Measurements from ENCODE around the gene PANX1.

The PANX1 gene

DNA sequence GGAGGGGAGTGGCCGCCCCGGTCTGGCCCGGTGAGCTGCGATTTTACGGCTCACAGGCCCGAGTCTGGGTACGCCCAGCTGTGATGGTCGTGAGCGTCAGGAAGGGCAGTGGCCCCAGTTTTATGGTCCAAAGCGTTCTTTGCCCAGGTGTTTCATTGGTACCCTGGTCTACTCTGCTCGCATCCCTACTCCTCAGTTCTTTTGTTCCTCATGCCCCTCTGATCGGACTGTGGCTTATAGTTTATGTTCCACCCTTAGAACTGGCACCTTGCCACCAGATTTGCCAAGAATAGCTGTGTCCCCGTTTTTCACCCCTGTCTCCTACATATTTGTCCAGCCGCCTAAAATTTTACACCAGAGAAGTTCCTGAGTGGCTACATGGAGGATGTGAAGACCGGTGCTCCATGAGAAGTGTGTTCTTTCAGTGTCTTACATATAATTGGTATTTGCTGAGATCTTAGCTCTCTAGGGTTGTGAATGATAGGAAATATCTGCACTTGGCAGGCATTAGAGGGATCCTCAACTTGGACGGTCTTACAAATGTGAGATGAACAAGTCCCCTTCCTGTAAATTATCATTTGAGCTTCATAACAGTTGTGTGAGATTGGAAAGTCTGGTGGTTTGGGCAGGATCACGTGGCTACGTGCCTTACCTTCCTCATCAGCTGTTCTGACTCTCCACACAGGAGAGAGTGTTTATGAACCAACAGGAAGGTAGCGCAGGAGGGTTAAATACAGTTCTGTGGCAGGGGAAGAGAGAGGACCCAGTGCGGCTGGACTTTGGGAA, 1.1 kb downstream of the PANX1 start:
- DNase-seq (ENCODE audit: low read depth), result peak; percentile 63

DNA sequence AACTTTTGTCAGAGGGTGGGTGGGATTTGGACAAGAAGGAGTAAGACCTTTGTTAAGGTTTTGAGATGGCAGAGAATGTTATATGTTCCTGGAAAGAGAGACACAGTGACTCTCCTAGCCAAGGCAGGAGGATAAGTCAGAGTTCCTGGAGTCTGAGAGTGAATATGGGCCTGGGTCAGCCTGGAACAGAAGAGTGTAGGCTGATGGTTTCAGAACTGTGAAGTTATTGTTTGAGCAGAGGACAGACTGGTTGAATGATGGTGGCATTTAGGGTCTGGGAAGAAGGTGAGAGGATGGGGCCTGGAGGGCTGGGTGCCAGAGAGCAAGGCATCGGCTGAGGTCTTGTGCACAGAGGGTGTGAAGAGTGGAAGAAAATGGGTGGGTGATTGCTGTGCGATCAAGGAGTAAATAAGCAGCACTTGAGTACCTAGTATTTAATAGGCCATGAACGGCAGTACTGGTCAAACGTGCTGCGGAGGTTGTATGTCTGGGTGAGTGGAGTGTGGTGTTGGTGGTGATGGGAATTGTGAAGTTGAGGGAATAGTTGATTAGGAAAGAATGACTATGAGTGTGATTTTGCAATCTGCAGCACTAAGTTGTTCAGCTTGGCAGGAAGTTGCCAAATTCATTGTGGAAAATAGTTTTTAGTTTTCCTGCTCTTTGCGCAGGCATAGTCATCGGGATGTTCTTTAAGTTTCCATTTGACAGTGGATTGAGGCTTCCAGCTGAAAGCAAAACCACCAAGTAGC, 1.8 kb downstream of the PANX1 start:
- peak; percentile 96 for DNase-seq (ENCODE audit: low read depth)

DNA sequence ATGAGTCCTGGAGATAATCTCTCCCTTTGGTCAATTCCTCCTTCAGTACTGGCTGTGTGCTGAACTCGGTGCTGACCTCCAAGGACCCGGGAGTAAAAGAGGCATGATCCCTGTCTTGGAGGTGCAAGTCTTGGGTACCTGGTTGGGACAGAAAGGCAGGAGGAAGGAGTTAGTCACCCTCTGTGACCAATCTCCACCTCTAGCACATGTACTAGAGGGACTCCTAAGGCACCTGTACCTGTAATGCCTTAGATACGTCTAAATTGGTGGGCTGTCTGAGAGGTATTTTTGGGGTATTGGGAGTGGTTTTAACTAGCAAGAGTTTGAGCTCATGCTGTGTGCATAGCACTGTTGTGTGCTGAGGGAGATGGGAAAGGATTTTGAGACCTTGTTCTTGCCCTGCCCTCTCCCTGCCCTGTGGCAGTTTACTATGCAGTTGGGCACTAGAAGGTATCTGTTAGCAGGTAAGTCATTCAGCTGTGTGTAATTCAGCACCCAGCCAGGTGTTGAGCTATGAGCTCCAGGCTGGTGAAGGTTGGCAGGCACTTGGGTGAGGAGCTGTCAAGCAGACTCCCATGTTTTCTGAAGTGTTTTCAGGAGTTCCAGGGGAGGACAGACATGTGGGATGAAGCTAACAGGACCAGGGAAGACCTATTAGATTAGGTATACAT, 2.5 kb downstream of the PANX1 start:
- DNase-seq (ENCODE audit: low read depth), result no peak

DNA sequence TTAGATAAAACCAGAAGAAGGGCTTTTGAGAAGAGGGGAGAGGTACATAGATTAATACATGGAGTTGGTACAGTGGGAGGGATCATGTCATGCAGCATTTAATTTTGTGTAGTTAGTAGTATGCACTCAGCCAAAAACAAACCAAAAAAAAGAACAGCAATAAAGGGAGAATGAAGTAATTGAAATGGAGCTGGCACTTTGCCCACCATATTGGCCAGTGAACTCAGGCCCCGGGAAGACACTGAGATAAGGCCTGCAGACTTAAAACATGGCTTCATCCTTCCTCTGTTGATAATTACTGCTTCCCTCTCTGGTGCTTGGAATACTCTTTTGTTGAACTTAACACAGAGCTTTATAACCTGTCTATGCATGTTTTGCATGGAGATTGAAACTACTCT, 3.1 kb downstream of the PANX1 start:
- DNase-seq (ENCODE audit: low read depth), result peak; percentile 67

DNA sequence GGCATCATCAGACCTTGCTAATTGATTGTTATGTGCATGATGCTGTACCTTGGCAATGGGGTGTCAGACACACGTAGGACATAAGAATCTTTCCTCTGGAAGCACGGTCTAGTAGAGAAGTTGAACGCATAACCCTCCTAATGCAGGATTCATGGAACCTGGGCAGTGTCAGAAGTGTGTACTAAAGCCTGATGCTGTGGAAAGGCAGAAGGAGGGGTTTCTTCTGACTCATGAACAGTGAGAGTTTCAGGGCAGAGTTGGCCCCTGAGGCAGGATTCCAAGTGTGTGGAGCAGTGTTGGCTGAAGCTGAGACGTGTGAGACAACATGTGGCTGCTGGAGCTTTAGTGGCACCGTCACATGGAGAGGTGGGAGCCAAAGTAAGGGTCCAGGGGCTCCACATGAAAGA, 3.5 kb downstream of the PANX1 start:
- DNase-seq (ENCODE audit: low read depth), result peak; percentile 91

DNA sequence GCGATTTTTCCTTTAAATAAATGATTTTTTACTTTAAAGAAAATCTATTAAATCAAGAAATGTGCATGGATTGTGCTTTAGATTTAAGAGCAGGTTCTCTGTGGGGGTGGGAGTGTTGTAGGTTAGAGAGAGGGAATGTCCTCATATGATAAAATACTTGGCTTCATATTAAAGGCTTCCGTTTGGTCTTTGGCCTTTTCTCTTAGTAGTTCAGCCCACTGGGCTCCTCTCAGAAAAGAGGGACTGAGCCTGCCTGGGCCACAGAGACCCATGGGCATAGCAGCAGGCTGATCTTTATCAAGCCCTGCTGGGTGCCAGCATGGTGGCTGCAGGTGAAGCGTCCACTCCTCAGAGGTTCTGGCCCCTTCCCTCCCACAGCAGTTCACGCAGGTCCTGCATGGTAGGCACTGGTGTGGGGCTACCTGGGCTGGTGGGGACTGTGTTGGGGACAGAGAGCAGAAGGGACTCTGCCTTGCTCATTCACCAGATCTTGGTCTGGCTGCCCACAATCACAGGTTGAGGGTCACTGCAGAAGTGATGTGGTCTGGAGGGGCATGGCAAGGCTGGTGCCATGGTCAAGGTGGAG, 4.3 kb downstream of the PANX1 start:
- no peak for DNase-seq (ENCODE audit: low read depth)

DNA sequence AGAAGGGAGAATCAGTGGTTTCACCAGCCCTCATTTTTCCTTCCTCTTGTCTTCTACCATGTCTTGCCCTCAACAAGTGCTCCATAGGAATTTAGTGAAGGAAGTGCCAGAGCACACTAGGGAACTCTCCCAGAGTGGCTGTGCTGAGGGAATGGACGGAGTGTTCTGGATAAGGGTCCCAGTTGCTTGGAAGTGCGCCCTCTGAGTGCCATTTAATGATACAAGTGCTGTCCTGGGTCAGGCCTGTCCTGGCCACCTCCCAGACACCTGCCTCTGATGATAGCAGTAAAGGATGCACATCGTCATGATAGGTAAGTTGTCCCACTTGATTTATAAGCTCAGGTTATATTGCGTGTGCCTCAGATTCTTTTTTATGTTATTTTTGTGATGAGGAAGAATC, 5.1 kb downstream of the PANX1 start:
- no peak for DNase-seq (ENCODE audit: low read depth)

DNA sequence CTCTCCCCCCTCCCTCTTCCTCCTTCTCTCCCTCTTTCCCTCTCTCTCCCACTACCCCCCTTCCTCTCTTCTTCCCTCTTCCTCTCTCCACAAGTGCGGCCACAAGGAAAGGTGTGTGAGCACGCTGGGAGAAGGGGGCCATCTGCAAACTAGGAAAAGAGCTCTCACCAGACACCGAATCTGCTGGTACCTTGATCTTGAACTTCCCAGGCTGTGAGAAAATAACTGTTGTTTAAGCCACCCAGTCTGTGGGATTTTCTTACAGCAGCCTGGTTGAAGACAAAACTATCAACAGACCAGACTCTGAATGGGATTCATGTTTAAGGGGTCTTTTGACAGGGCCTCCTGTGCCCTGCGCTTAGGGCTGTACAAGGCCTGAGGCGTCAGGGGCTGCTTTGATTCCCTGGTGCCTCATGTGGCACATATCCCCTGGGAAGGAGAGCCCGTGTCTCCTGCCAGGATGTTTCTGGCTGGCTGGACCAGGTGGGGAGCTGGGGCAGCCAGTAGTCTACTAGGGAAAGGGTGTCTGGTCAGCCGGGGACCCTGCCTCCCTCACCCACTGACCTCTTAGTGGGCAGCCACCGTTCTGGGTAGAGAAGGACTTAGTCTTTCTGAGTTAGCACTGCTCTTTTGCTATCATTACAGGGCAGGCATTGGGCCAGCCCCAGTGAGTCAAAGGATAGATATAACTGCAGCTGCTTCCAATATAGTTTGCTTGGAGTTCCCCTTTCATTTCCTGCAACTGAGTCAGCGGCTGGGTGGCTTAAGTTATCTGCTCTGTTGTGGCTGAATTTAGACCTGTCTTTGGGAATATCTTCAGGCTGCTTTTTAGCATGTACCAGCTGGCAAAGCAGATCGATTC, 6.2 kb downstream of the PANX1 start:
- DNase-seq (ENCODE audit: low read depth), result peak; percentile 97

DNA sequence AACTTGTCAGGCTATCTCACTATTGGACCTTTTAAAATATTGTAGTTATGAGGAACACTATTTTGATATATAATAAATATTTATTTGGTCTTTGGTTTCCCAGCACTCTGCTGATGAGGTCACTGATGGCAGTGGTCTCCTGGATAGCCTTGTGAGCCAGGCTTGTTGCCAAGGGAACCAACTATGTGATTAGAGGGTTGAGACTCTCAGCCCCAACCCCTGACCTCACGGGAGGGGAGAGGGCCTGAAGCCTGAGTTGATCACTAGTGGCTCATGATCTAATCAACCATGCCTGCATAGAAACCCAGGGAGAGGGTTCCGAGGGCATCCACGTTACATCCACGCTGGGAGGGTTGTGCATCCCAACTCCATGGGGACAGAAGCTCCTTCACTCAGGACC, 10.8 kb downstream of the PANX1 start:
- DNase-seq (ENCODE audit: low read depth), result peak; percentile 26

DNA sequence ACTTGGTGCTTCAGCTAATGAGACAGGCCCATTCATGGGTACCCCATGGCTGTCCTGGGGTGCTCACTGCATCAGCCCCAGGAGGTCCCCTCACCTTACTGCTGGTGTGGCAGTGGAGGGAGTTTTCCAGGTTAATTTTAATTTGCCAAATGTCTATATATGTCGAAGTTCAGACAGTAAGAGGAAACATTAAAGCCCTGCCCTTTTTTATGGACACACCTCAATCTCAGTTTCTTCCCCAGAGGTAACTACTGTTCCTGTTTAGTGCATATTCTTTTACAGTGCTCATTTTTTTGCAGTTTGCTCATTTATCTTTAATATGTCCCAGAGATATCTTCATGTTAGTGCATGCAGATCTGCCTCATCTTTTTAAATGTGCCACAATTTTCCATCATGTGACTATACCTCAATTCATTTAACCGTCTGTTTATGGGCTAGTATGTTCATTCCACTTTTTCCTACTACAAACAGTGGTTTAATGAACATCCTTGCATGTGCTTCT, 11.6 kb downstream of the PANX1 start:
- DNase-seq (ENCODE audit: low read depth), result no peak

DNA sequence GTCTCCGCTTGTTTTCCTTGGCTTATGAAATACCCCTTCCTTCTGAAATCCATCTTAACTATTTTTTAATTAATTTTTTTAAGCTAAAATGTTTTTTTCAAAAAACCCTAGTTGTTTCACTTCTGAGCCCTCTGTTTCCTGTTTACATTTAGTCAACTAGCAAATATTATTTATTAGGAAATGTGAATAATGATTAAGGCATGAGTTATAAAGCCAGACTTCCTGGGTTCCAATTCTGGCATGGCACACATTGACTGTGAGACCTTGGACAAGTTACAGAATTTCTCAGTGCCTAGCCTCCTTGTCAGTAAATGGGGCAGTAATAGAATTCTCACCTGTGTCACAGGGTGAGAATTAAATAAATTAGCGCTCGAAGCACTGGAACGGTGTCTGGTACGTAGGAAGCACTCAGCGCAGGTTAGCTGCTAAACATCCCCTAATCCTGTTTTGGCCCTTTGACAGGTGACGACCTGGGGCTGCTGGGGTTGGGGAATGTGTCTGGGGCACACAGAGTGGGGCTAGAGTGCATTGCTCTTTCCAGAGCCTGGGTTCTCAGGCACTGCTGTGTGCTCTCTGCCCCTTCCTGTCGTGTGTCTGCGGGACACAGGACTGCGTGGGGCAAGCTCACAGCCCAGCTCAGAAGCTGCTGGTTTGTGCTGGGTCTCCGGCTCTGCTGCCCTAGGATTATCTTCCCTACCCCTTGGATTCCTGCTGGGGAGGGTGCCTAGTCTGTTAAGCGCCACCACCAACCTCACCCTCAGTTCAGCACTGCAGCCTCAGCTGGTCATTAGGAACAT, 13.1 kb downstream of the PANX1 start:
- DNase-seq (ENCODE audit: low read depth), result peak; percentile 52

DNA sequence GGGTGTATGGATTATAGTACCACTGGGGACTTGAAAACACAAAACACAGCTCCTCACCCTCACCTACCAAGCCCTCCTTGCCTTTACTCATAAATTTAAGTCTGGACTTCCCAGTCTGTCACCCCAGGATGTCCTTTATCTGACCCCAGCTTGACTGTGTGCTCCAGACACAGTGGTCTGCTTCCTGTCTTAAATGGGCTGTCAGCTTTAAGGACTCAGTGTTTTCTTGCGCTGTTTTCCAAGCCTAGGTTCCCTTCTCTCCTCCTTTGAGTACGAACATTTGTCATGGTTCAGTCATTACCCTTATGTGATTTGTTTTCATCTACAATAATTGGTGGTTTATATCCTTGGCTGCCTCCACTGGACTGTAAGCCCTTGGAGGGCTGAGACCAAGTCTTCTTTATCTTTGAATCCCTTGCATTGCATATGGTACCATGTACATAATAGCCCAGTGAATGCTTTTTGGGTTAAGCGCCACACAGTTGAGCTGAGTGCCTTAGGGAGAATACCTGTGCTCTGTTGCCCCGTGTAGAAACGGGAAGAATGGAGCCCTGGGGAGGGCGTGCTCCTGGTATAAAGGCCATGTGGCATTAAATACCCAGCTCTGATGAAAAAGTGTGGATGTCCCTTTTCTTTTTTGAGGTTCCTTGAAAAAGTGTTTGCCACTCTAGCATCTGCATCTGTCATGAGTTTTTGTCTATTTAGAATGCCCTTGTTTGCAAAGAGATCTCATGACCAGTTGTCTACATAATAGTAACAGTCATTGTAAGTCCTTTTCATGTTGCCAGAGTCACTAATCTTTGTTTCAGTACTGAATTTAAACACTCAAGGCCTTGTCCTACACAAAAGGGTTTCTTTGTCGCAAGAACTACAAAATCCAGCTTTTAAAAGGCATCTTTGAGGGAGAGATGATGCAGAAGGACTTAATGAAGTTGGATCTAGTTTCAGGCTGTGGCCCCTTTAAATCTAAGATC, 14.0 kb downstream of the PANX1 start:
- peak; percentile 71 for DNase-seq (ENCODE audit: low read depth)

DNA sequence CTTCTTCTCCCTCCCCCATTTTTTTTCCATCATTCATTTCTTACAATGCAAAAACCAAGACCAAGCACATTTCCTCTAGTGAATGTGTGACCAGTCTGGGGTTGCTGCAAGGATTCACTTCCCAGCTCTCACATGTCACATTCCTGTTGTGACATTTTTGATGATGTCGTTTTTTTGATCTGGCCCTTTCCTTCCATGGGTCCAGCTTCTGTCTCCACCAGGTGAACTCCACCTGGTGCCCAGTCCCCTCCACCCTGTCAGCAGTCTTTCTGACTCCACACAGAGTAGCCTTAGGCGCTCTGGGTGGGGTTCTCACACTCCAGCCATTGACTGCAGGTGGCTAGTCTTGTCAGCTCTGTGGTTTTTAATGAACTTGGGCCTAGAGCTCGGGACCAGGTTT, 15.6 kb downstream of the PANX1 start:
- DNase-seq (ENCODE audit: low read depth), result peak; percentile 27

DNA sequence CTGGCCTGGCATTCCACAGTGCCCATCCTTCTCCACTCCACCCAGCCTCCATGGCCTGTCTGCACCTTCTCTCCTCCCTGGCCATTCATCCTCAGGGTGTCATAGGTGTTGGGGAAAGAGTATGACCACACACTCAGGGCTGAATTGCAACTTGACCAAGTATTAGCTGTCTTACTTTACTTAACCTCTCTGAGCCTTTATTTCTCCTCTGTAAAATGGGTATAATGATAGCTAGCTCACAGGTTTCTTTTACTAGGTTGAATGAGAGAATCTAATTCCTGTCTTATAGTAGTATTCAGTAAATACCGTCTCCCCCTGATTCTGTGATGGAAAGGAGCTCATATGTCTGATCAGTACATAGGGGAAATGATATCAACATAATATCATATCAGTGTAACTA, 16.0 kb downstream of the PANX1 start:
- DNase-seq (ENCODE audit: low read depth), result no peak

DNA sequence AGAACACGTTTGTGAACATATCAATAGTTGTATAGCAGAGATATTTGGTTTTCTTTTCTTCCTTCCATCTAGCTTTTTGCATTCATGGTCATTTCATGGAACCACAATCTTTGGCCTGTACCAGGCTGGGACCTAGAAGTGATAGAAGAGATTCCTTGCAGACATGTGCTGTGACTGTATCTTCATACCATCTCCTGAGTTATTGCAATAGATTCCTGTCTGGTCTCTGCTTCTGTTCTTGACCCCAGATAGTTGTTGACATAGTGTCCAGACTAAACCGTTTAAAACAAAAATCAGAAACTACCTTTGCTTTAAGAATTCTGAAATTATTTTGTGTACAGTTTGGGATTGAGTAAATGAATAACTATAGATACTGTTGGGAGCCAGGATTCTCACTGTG, 16.8 kb downstream of the PANX1 start:
- peak; percentile 66 for DNase-seq (ENCODE audit: low read depth)

DNA sequence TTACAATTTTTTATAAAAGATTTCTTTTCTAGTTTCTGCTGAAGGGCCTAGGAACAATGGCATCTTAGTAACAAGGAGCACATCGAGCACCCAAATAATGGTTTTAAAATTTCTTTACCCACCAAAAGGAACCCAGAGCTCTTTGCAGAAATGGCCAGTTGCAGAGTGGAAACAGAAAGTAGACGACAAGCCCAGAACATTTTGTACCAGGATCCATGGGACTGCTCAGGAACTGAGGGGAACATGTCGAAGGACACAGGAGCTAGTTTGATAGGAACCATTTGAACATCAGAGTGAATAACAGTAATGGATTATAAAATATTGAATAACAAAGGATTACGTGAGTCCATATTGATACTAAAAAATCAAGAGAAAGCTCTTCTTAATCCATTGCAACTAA, 17.3 kb downstream of the PANX1 start:
- no peak for DNase-seq (ENCODE audit: low read depth)

DNA sequence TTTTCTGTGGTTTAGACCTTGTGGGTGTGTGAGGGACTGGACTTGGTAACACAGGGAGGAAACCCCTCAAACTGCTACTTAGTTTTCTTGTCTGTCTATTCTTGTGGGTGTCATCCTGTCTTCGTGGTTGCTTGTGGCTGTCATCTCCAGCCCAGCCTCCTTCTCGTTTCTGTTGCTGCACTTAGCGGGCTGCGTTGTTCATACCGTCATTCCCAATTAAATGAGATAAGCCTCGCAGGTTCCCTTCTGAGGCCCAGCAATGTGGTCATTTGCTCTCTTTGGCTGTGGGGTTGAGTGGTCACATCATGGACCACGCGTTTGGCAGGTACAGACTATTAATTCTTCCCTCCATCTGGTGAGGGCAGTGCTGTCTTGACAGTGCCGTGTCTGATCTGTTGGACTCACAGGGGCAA, 18.8 kb downstream of the PANX1 start:
- DNase-seq (ENCODE audit: low read depth), result no peak

DNA sequence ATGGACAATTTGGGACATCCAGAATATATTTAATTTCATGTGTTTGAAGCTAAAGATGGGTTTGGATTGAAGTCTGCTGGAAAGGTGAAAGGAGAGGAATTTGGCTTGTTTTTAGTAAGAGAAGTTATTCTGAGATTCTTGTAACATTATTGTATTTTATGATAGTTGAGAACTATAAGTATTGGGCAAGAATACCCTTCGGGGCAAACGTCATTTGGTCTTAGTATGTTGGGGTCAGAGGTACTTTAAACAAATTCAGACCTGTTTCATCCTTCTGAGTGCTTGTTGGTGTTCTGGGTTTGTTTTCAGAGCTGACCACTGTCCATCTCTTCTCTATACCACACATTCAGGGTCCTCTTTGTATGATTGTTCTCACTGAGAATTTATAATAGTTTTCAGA, 19.5 kb downstream of the PANX1 start:
- no peak for DNase-seq (ENCODE audit: low read depth)

DNA sequence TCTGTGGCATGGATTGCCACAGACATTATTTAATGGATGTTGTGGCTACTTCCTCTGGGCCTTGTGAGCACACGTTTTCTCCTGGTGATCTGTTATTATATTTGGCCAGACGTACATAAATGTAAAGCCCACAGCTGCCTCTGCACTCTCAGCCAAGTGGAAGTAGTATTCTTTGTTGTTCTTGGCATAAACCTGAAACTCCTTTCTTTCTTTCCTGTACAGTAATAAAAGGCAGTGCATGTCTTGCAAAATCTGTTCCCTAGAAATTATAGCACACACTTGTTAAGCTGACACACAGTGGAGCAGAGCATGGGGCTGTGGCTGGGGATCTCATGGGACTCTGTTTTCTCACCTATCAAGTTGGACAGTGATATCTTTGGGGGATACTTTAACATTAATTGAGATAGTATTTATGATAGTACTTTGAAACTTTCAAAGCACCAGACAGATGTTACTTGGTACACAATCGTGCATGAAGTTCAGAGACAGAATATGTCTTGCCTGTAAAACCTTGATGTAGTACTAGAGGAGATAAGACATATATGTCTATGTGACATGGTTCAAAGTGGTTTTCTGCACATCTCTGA, 20.9 kb downstream of the PANX1 start:
- peak; percentile 87 for DNase-seq (ENCODE audit: low read depth)

Data from iris pigment epithelial cell (primary cell).